Lower leg skin (tissue), 3 donors: ENCODE measurements around the gene OSBPL5.

ENCODE experiments used
- CTCF ChIP-seq, 3 donors: fragments of 450-650 bp; IDR thresholded peaks; one replicate each; pipeline ENCODE4 v1.5.1; 2016; ENCODE audit warnings: antibody characterized with exemption in 3 of 3, mild to moderate bottlenecking in 3 of 3, moderate library complexity in 2 of 3
- POLR2A ChIP-seq, 2 donors: fragments of 450-650 bp; IDR thresholded peaks; one replicate each; pipeline ENCODE4 v1.6.1; 2016 to 2017; ENCODE audit warnings: antibody characterized with exemption in 2 of 2, mild to moderate bottlenecking in 1 of 2, moderate library complexity in 1 of 2

- TF ChIP-seq POLR2A (IDR thresholded peaks at IDR 0.05), result no peak
- no peak for TF ChIP-seq CTCF (IDR thresholded peaks at IDR 0.05)
Observed at GRCh38 chr11:3189196-3189843, 24.2 kb upstream of the OSBPL5 start.
